Osteocyte (in vitro differentiated cells): ENCODE data around the gene DNAH7. TPM values are rescaled to one million over a fixed set of nuclear protein-coding genes. Genes with fewer than 3 reads are reported as not detected.
"Not testable (repeated sequence)": the region's sequence is repeated elsewhere in the genome, so short reads cannot be mapped to it uniquely, and the experiment has no call there.

ENCODE experiments used
- DNase-seq: peaks from one replicate; pipeline ENCODE4 v3.0.0; 2021; ENCODE audit warnings: mixed read lengths; ENCODE audit not compliant: unreplicated experiment; ENCODE audit errors: extremely low spot score
- H3K27ac Mint-ChIP-seq: one replicate; pipeline ENCODE4 v1.8.0; 2021; ENCODE audit warnings: mild to moderate bottlenecking, mixed read lengths; ENCODE audit not compliant: unreplicated experiment
- H3K27me3 Mint-ChIP-seq: one replicate; pipeline ENCODE4 v1.8.0; 2021; ENCODE audit warnings: mixed read lengths; ENCODE audit not compliant: unreplicated experiment
- H3K36me3 Mint-ChIP-seq: one replicate; pipeline ENCODE4 v1.8.0; 2021; ENCODE audit warnings: mixed read lengths; ENCODE audit not compliant: unreplicated experiment
- H3K4me1 Mint-ChIP-seq: one replicate; pipeline ENCODE4 v1.8.0; 2021; ENCODE audit warnings: mixed read lengths; ENCODE audit not compliant: unreplicated experiment
- H3K4me3 Mint-ChIP-seq: one replicate; pipeline ENCODE4 v1.8.0; 2021; ENCODE audit warnings: mild to moderate bottlenecking, moderate library complexity, mixed read lengths; ENCODE audit not compliant: unreplicated experiment
- H3K9me3 Mint-ChIP-seq: one replicate; pipeline ENCODE4 v1.8.0; 2021; ENCODE audit warnings: mixed read lengths; ENCODE audit not compliant: unreplicated experiment
- total RNA-seq: library from RNA; stranded (reverse); gene quantifications from 2 replicates; pipeline ENCODE4 v1.2.1, GENCODE V29; 2021
- TF ChIP-seq, protein P1 (sequence below): fragments of 200-600 bp; sonication (generic); IDR thresholded peaks from 2 replicates; pipeline ENCODE4 v1.5.0; 2021; ENCODE audit warnings: antibody characterized with exemption, mild to moderate bottlenecking, moderate library complexity

Gene DNAH7
- total RNA-seq, 1 donor from 2014 or later = 0.43 TPM

DNA sequence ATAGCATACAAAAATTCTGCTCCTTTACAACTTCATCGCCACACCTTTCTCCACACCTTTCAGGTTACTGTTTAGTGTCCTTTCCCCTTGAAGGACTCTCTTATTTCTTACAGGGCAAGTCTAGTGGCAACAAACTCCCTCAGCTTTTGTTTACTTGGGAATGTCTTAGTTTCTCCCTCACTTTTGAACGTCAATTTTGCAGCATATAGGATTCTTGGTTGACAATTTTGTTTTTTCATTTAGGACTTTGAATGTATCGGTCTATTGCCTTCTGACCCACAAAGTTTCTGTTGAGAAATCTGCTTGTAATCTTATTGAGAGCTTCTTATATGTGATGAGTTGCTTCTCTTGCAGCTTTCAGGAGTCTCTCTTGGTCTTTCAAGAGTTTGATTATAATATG lies 368.2 kb downstream of the DNAH7 start:
- H3K27me3 Mint-ChIP-seq = no peaks in the 10 kb centered on the region
- H3K36me3 Mint-ChIP-seq = peaks cover 26% of the 10 kb centered on the region
- no peak for DNase-seq
- peaks cover 8% of the 10 kb centered on the region for H3K4me1 Mint-ChIP-seq
- no peak overlapping the region for H3K4me3 Mint-ChIP-seq
- H3K27ac Mint-ChIP-seq = no peak overlapping the region
- TF ChIP-seq, protein P1, sequence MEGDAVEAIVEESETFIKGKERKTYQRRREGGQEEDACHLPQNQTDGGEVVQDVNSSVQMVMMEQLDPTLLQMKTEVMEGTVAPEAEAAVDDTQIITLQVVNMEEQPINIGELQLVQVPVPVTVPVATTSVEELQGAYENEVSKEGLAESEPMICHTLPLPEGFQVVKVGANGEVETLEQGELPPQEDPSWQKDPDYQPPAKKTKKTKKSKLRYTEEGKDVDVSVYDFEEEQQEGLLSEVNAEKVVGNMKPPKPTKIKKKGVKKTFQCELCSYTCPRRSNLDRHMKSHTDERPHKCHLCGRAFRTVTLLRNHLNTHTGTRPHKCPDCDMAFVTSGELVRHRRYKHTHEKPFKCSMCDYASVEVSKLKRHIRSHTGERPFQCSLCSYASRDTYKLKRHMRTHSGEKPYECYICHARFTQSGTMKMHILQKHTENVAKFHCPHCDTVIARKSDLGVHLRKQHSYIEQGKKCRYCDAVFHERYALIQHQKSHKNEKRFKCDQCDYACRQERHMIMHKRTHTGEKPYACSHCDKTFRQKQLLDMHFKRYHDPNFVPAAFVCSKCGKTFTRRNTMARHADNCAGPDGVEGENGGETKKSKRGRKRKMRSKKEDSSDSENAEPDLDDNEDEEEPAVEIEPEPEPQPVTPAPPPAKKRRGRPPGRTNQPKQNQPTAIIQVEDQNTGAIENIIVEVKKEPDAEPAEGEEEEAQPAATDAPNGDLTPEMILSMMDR = no peak
- peaks cover 25% of the 10 kb centered on the region for H3K9me3 Mint-ChIP-seq

DNA sequence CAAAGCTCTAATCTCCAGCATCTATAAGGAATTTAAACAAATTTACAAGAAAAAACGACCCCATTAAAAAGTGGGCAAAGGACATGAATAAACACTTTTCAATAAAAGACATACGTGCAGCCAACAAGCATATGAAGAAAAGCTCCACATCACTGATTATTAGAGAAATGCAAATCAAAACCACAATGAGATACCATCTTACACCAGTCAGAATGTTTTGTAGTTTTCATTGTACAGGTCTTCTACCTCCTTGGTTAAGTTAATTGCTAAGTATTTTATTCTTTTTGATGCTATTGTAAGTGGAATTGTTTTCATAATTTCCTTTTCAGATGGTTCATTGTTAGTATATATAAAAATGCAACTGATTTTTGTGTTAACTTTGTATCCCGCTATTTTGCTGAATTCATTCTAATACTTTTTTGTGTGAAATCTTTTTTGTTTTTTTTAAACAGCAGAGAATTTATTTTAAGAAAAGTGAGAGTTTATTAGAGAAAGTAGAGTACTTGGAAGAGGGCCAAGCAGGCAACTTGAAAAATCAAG lies 370.9 kb downstream of the DNAH7 start:
- TF ChIP-seq, protein P1 = no peak

DNA sequence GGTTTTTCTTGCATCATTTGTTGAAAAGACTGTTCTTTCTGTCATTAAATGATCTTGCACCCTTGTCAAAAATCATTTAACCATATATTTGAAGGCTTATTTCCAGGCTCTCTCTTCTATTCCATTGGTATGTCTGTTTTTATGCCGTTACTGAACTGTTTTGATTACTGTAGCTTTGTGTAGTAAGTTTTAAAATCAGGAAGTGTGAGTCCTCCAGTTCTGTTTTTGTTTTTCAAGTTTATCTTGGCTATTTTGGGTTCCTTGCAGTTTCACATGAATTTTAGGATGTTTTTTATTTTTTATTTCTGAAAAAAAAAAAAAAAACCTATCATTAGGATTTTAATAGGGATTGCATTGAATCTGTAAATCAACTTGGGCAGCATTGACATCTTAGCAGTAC lies 372.6 kb downstream of the DNAH7 start:
- Mint-ChIP-seq H3K36me3 (peaks cover 41% of the 10 kb centered on the region), H3K9me3 (peaks cover 50% of the 10 kb centered on the region), H3K27ac (no peak overlapping the region), H3K4me1 (peaks cover 10% of the 10 kb centered on the region), H3K4me3 (no peak overlapping the region), H3K27me3 (no peaks in the 10 kb centered on the region)
- TF ChIP-seq, protein P1 = no peak
- DNase-seq = no peak

More for the DNA sequence above, 370.9 kb downstream of the DNAH7 start:
- H3K36me3 Mint-ChIP-seq = peaks cover 37% of the 10 kb centered on the region
- H3K4me3 Mint-ChIP-seq = no peak overlapping the region
- no peak overlapping the region for H3K27ac Mint-ChIP-seq
- peaks cover 10% of the 10 kb centered on the region for H3K4me1 Mint-ChIP-seq
- no peaks in the 10 kb centered on the region for H3K27me3 Mint-ChIP-seq
- H3K9me3 Mint-ChIP-seq = peaks cover 32% of the 10 kb centered on the region
- DNase-seq = no peak

DNA sequence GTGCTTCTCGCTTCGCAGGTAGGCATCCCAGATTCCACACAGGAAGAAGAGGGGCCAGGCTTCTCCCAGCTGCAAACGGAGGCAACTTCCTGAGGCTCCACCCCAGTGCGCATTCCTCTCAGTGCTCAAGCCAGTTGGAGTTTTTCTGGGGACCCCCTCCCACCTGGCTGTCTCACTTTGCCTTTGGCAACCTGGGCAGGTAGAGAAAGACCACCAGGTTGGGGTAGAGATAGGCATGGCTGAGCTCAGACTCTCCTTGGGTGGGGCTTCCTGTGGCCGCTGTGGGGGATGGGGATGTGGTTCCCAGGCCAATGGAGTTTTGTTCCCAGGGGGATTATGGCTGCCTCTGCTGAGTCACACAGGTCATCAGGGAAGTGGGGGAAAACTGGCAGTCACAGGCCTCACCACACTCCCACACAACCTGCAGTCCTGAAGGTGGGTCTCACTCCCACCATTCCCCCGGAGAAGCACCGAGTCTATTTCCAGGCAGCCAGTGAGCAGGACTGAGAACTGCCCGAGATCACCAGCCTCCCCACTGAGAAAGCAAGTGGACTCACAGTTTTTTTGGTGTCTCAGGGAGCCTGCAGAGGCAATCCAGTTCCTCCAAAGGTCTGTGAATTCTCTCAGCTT lies 373.5 kb downstream of the DNAH7 start:
- Mint-ChIP-seq H3K36me3 (peaks cover 42% of the 10 kb centered on the region), H3K9me3 (peaks cover 52% of the 10 kb centered on the region), H3K4me1 (peaks cover 10% of the 10 kb centered on the region), H3K4me3 (no peak overlapping the region), H3K27me3 (no peaks in the 10 kb centered on the region), H3K27ac (no peak overlapping the region)
- TF ChIP-seq, protein P1 = no peak
- DNase-seq = no peak

DNA sequence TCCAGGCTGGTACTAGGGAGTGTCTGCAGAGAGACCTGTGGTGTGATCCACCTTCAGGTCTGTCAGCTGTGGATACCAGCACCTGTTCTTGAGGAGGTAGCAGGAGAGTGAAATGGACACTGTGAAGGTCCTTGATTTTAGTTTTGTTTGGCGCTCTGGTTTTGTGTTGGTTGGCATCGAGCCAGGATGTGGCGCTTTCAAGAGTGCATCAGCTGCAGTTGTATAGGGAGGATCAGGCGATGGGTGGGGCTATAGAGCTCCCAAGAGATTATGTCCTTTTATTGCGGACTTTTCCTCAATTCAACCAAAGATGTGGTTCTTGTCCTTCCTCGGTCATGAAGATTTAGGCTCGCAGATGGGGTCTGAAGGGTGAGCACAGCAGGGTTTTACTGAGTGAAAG lies 374.1 kb downstream of the DNAH7 start:
- peaks cover 43% of the 10 kb centered on the region for H3K36me3 Mint-ChIP-seq
- peaks cover 10% of the 10 kb centered on the region for H3K4me1 Mint-ChIP-seq
- no peak for DNase-seq
- no peaks in the 10 kb centered on the region for H3K27me3 Mint-ChIP-seq
- TF ChIP-seq, protein P1 = no peak
- H3K4me3 Mint-ChIP-seq = no peak overlapping the region
- no peak overlapping the region for H3K27ac Mint-ChIP-seq
- peaks cover 48% of the 10 kb centered on the region for H3K9me3 Mint-ChIP-seq

DNA sequence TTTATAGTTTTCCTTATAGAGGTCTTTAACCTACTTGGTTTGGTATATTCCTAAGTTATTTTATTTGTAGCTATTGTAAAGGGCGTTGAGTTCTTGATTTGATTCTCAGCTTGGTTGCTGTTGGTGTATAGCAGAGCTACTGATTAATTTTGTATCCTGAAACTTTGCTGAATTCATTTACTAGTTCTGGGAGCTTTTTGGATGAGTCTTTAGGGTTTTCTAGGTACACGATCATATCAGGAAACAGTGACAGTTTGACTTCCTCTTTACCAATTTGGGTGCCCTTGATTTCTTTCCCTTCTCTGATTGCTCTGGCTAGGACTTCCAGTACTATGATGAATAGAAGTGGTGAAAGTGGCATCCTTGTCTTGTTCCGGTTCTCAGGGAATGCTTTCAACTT lies 376.1 kb downstream of the DNAH7 start:
- H3K9me3 Mint-ChIP-seq = peaks cover 39% of the 10 kb centered on the region
- DNase-seq, H3K27ac Mint-ChIP-seq, H3K4me3 Mint-ChIP-seq, H3K4me1 Mint-ChIP-seq, H3K27me3 Mint-ChIP-seq: not testable (repeated sequence)
- H3K36me3 Mint-ChIP-seq = peaks cover 39% of the 10 kb centered on the region
